GM23248 (cell line): ENCODE results near the gene YWHAQ.

Experiments used
- EZH2 ChIP-seq: fragments of 200-600 bp; sonication (generic); IDR thresholded peaks from 2 replicates; pipeline ENCODE4 v1.6.1; 2018; ENCODE audit warnings: antibody characterized with exemption, mild to moderate bottlenecking; ENCODE audit not compliant: insufficient read depth, poor library complexity, severe bottlenecking
- EZH2phosphoT487 ChIP-seq: fragments of 200-600 bp; sonication (generic); IDR thresholded peaks from 2 replicates; pipeline ENCODE4 v1.6.1; 2018; ENCODE audit warnings: antibody characterized with exemption, moderate library complexity, mild to moderate bottlenecking, low read depth; ENCODE audit not compliant: insufficient read depth

DNA sequence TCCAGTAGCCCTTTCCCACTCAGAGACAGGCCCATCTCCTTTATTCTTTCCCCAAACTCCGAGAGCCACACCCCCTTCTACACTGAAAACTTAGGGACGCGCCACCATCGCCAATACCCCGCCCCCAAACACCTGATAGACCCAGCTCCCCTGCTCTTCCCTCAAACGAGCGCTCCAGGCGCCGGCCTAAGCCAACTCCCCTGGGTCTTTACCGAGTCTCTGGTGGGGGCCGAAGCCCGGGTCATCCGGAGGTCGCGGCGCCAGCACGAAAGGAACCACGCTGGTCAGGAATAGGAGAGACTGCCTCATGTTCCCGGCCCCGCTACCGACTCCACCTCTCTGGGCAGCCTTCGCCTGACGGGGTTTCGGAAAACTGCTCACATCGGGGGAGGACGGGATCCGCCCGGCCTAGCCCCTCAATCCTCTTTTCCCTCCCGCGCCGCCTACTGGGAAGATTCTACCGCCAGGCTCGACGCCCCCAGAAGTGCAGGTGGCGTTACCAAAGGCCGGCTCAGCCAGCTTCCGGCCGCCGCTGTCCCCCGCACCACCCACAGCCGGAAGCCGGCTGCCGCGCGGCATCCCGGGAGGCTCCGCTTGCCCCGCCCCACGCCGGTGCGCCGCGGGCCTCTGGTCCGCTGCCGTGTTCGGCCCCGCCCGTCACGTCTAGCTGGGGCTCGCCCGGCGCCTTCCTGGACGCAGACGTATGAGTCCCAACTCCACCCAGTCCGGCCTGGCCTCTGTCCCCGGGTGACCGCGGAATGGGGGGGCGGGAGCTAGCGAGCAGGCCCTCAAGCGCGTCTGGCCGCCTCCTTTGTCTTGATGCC is 75.3 kb downstream of the YWHAQ start, which contains the start of gene ADAM17:
- TF ChIP-seq EZH2 (no peak), EZH2phosphoT487 (no peak)
